VCaP (cell line): ENCODE measurements around the gene SLIT2.
A peak's percentile ranks its signal among the peaks of the same experiment; 100 is the strongest.

ENCODE experiments used
- H3K27ac ChIP-seq: fragments of 450-650 bp; 2 replicates; pipeline ENCODE4 v1.5.1; 2017
- TF ChIP-seq, protein P1 (sequence below): fragments of 450-650 bp; conservative IDR thresholded peaks from 2 replicates; pipeline ENCODE4 v1.5.1; 2017; ENCODE audit warnings: mild to moderate bottlenecking, moderate library complexity

The SLIT2 gene

DNA sequence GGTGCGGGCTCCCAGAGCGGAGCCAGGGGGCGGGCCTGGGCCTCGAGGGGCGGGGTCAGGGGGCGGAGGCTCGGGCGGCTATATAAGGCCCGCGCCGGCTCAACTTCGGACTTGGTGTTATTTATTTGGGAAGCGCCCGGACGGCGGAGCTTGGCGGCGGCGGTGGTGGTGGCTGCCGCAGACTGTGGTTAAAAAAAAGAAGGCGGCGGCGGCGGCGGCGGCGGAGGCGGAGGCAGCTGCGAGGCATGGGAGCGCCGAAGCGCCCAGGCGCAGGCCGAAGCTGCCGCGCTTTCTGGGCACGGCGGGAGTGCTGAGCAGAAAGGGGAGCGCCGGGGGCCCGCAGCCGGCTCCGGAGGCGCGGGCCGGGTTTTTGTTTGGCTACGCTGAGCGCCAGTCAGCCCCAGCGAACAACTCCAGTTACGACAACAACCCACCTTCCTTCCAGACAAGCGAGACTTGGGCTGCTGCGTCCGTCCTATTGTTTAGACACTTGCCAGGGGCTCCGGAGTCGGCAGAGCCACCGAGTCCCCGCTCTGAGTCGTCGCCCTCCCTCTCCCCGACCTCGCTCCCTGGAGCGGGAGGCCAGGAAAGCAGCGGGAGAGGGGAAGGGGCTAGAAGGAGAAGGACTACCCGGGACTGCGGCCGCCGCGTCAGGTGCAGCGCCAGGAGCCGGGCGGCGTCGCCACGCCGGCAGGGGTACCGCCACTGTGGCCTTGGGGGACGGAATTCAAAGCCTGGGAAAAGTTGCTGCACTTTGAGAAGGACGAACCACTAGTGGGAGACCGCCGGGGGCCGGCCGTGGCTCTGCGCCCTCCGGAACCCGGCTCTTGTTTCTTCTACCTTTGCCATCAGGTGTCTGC, at the start of gene SLIT2:
Gene SLIT2, plus strand, starts transcription at position 110 of the 860 bp plus-strand sequence. CDS start 1,911 bp downstream, outside the sequence.
- TF ChIP-seq, protein P1, sequence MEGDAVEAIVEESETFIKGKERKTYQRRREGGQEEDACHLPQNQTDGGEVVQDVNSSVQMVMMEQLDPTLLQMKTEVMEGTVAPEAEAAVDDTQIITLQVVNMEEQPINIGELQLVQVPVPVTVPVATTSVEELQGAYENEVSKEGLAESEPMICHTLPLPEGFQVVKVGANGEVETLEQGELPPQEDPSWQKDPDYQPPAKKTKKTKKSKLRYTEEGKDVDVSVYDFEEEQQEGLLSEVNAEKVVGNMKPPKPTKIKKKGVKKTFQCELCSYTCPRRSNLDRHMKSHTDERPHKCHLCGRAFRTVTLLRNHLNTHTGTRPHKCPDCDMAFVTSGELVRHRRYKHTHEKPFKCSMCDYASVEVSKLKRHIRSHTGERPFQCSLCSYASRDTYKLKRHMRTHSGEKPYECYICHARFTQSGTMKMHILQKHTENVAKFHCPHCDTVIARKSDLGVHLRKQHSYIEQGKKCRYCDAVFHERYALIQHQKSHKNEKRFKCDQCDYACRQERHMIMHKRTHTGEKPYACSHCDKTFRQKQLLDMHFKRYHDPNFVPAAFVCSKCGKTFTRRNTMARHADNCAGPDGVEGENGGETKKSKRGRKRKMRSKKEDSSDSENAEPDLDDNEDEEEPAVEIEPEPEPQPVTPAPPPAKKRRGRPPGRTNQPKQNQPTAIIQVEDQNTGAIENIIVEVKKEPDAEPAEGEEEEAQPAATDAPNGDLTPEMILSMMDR, result no peak
- H3K27ac ChIP-seq, result no peak within 1 kb of the TSS

DNA sequence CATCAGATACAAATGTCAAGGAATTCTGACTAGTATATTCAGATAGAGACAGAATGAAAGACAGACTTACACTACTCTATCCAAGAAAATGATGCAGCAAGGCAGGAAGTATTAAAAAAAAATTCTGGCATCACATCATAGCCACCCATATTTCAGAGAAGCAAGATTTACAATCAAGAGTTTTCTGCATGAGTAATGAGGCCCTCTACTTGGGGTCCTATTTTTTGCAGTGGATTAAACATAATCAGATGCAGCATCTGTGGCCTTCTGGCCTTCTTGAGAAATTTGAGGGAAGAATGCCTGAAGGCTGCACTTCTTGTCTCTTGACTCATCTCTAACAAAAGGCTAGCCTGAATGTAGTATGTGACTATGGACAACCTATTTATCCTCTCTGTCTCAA, 48.2 kb upstream of the SLIT2 start:
- no peak overlapping the region for H3K27ac ChIP-seq
- TF ChIP-seq, protein P1, result no peak

- TF ChIP-seq, protein P1, result no peak
- H3K27ac ChIP-seq, result no peak overlapping the region
Observed at GRCh38 chr4:20217521-20217920, 34.2 kb upstream of the SLIT2 start.

DNA sequence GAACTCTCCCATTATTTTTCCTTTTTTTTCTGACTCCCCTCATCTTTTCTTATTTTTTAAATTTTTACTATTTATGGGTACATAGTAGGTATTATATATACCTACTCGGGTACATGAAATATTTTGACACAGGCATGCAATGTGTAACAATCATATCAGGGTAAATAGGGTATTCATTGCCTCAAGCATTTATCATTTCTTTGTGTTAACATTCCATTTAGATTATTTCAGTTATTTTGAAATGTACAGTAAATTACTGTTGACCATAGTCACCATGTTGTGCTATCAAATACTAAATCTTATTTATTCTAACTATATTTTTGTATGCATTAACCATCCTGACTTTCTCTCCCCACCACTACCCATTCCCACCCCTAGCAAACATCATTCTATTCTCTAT, 33.8 kb upstream of the SLIT2 start:
- H3K27ac ChIP-seq, result no peak overlapping the region
- TF ChIP-seq, protein P1, result no peak

DNA sequence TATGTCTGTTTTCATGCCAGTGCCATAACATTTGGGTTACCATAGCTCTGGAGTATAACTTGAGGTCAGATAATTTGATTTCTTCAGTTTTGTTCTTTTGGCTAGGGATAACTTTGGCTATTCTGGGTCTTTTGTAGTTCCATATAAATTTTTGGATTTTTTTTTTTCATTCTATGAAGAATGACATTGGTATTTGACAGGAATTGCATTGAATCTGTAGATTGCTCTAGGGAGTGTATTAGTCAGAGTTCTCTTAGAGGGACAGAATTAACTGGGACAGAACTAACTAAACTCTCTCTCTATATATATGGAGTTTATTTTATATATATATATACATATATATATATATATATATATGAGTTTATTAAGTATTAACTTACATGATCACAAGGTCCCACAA, 32.2 kb upstream of the SLIT2 start:
- TF ChIP-seq, protein P1, result no peak
- no peak overlapping the region for H3K27ac ChIP-seq

GRCh38 chr4:20237894-20238537, 13.7 kb upstream of the SLIT2 start:
- H3K27ac ChIP-seq, result no peak overlapping the region
- TF ChIP-seq, protein P1, result no peak

DNA sequence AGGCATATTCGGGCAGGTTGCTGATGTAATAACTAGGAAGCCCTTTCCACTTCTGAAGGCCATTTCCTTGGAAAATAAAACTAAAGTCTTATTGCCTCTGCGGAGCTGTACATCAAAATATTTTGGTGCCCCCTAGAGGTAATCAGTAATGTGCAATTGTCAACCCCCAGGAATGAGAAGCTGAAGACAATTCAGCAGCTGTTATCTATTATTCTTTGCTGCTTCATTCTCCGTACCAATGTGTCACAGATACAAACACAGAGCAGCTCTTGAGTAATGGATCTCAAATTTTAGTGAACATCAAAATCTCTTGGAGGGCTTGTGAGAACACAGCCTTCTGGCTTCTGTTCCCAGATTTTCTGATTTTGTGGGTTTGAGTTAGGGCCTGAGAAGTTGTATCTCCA, 3.5 kb upstream of the SLIT2 start:
- TF ChIP-seq, protein P1, result peak; percentile 81
- no peak overlapping the region for H3K27ac ChIP-seq
